ENCODE data around the gene MATN4. TPM values are rescaled to one million over a fixed set of nuclear protein-coding genes. Genes with fewer than 3 reads are reported as not detected.

Gene MATN4
- total and polyA plus RNA-seq, 4 donors, result 0.14 to 0.49 (median 0.35) TPM

DNA sequence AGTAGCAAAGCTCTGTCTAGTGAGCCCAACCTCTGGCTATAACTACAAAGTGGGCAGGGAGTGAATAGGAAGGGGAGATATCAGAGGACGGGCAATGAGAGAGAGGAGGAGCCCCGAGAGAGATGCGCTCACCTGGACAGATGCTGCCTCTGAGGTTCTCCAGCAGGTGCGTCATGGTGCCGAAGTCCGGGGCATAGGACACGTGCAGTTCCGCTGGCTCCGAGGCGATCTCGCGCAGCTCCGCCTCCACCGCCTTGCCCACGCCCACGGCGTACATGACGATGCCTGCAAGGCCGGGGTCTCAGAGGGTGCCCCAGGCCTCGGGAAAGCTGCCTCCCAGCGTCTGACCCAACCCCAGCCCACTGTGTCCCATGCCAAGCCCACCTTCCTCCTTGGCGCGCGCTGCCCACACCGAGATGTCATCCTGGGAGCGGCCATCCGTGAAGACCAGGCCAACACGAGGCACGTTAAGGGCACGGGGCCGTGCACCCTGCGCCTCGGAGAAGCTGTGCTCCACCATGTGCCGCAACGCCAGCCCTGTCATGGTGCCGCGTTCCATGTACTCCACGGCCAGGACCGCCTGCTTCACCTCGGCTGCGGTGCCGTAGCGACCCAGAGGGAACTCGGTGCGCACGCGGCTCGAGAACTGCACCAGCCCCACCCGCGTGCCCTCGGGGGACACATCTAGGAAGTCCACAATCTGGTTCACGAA is 10.2 kb downstream of the MATN4 start:
- no peak for DNase-seq
- Histone ChIP-seq H3K27ac (ENCODE audit: low read depth in 1 of 2, low read length in 1 of 2) (no peak overlapping the region), H3K9me3 (ENCODE audit: control insufficient read depth in 4 of 4, insufficient read depth in 3 of 4, low read length in 3 of 4) (no peaks in the 10 kb centered on the region), H3K9ac (ENCODE audit: insufficient read depth in 1 of 2, low read length in 2 of 2) (no peak overlapping the region), H3K4me1 (ENCODE audit: control insufficient read depth in 5 of 5, insufficient read depth in 5 of 5, low read length in 5 of 5) (peaks cover 0 to 9% (median 0%) of the 10 kb centered on the region in 5 donors), H3K36me3 (ENCODE audit: control insufficient read depth in 4 of 4, insufficient read depth in 4 of 4, low read length in 4 of 4) (no peaks in the 10 kb centered on the region), H3K4me3 (no peak overlapping the region), H3K27me3 (ENCODE audit: control insufficient read depth in 3 of 3, insufficient read depth in 3 of 3, low read length in 2 of 3) (peaks cover 0 to 15% (median 12%) of the 10 kb centered on the region in 3 donors)
- 94 to 96% methylated on average over 52 of the region's 52 CpGs for WGBS, 2 donors
- ATAC-seq (ENCODE audit: insufficient read depth, low FRiP score), result no peak
- TF ChIP-seq, protein P1, sequence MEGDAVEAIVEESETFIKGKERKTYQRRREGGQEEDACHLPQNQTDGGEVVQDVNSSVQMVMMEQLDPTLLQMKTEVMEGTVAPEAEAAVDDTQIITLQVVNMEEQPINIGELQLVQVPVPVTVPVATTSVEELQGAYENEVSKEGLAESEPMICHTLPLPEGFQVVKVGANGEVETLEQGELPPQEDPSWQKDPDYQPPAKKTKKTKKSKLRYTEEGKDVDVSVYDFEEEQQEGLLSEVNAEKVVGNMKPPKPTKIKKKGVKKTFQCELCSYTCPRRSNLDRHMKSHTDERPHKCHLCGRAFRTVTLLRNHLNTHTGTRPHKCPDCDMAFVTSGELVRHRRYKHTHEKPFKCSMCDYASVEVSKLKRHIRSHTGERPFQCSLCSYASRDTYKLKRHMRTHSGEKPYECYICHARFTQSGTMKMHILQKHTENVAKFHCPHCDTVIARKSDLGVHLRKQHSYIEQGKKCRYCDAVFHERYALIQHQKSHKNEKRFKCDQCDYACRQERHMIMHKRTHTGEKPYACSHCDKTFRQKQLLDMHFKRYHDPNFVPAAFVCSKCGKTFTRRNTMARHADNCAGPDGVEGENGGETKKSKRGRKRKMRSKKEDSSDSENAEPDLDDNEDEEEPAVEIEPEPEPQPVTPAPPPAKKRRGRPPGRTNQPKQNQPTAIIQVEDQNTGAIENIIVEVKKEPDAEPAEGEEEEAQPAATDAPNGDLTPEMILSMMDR (IDR thresholded peaks at IDR 0.05; ENCODE audit: control extremely low read depth, extremely low read depth), result no peak

DNA sequence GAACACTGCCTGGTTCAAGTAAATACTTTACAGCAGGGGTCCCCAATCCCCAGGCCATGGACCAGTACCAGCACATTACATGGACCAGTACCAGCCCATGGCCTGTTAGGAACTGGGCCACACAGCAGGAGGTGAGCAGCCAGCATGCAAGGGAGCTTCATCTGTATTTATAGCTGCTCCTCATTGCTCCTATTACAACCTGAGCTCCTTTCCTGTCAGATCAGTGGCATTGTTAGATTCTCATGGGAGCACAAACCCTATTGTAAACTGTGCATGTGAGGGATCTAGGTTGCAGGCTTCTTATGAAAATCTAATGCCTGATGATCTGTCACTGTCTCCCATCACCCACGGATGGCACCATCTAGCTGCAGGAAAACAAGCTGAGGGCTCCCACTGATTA is 13.4 kb downstream of the MATN4 start:
- Histone ChIP-seq H3K4me3 (no peak overlapping the region), H3K27me3 (ENCODE audit: control insufficient read depth in 3 of 3, insufficient read depth in 3 of 3, low read length in 2 of 3) (peaks cover 0 to 24% (median 18%) of the 10 kb centered on the region in 3 donors), H3K9ac (ENCODE audit: insufficient read depth in 1 of 2, low read length in 2 of 2) (no peak overlapping the region), H3K4me1 (ENCODE audit: control insufficient read depth in 5 of 5, insufficient read depth in 5 of 5, low read length in 5 of 5) (peaks cover 0 to 12% (median 0%) of the 10 kb centered on the region in 5 donors), H3K27ac (ENCODE audit: low read depth in 1 of 2, low read length in 1 of 2) (no peak overlapping the region), H3K36me3 (ENCODE audit: control insufficient read depth in 4 of 4, insufficient read depth in 4 of 4, low read length in 4 of 4) (no peaks in the 10 kb centered on the region), H3K9me3 (ENCODE audit: control insufficient read depth in 4 of 4, insufficient read depth in 3 of 4, low read length in 3 of 4) (no peaks in the 10 kb centered on the region)
- WGBS, 2 donors, result 86 to 95% methylated on average over 1 of the region's 1 CpG
- no peak for ATAC-seq (ENCODE audit: insufficient read depth, low FRiP score)
- TF ChIP-seq, protein P1 (IDR thresholded peaks at IDR 0.05; ENCODE audit: control extremely low read depth, extremely low read depth), result no peak
- DNase-seq, result no peak

DNA sequence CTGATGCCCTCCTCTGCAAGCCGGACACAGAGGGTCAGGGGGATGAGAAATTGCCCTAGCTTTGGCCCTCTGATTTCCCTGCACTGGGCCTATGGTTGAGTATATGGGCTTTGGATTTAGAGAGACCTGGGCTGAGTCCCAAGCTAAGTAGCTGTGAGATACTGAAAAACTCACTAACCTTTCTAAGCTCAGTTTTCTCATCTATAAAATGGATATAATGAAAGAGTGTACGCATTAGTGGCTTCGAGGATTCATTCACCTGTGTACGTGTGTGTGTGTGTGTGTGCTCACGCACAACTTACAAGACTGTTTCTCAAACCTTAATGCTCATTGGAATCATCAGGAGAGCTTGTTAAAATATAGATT is 14.1 kb downstream of the MATN4 start:
- Histone ChIP-seq H3K4me1 (ENCODE audit: control insufficient read depth in 5 of 5, insufficient read depth in 5 of 5, low read length in 5 of 5) (peaks cover 0 to 12% (median 0%) of the 10 kb centered on the region in 5 donors), H3K9me3 (ENCODE audit: control insufficient read depth in 4 of 4, insufficient read depth in 3 of 4, low read length in 3 of 4) (no peaks in the 10 kb centered on the region), H3K9ac (ENCODE audit: insufficient read depth in 1 of 2, low read length in 2 of 2) (no peak overlapping the region), H3K36me3 (ENCODE audit: control insufficient read depth in 4 of 4, insufficient read depth in 4 of 4, low read length in 4 of 4) (no peaks in the 10 kb centered on the region), H3K27ac (ENCODE audit: low read depth in 1 of 2, low read length in 1 of 2) (no peak overlapping the region), H3K27me3 (ENCODE audit: control insufficient read depth in 3 of 3, insufficient read depth in 3 of 3, low read length in 2 of 3) (peaks cover 0 to 24% (median 18%) of the 10 kb centered on the region in 3 donors), H3K4me3 (no peak overlapping the region)
- TF ChIP-seq, protein P1 (IDR thresholded peaks at IDR 0.05; ENCODE audit: control extremely low read depth, extremely low read depth), result no peak
- 57 to 66% methylated on average over 5 of the region's 5 CpGs for WGBS, 2 donors
- DNase-seq (no peak), ATAC-seq (ENCODE audit: insufficient read depth, low FRiP score) (no peak)
